H1 (cell line): ENCODE data around the gene SGK1.

Source experiments
- EZH2 ChIP-seq: fragments of 200-600 bp; sonication (generic); IDR thresholded peaks from 2 replicates; pipeline ENCODE4 v1.7.1; 2012; ENCODE audit warnings: low read depth, mild to moderate bottlenecking, moderate library complexity, low read length, inconsistent platforms; ENCODE audit not compliant: severe bottlenecking
- POLR2A ChIP-seq, 2 experiments: IDR thresholded peaks; 1 replicate in 1 of 2; 2 replicates in 1 of 2; pipeline ENCODE4 v1.6.1; 2011; ENCODE audit warnings: low read depth in 2 of 2, low read length in 2 of 2, mild to moderate bottlenecking in 2 of 2; ENCODE audit errors: control extremely low read depth in 1 of 2
- SIN3A ChIP-seq, 2 experiments: IDR thresholded peaks in 1 of 2; conservative IDR thresholded peaks in 1 of 2; 2 replicates each; pipeline ENCODE4 v1.6.1; 2011 to 2012; ENCODE audit warnings: low read length in 2 of 2, improper control_type of control experiment in 1 of 2, low read depth in 1 of 2, mild to moderate bottlenecking in 1 of 2
- TF ChIP-seq, protein P1 (sequence below), 3 experiments: IDR thresholded peaks; 1 replicate in 2 of 3; 2 replicates in 1 of 3; pipeline versions ENCODE4 v1.5.1 to v1.6.1; 2011; ENCODE audit warnings: low read length in 3 of 3, mild to moderate bottlenecking in 3 of 3, inconsistent platforms in 2 of 3, low read depth in 1 of 3, moderate library complexity in 1 of 3; ENCODE audit not compliant: insufficient read depth in 1 of 3; ENCODE audit errors: control extremely low read depth in 1 of 3
- TF ChIP-seq, protein P2 (sequence below): IDR thresholded peaks from 2 replicates; pipeline ENCODE4 v1.6.1; 2012; ENCODE audit warnings: low read length, inconsistent platforms

DNA sequence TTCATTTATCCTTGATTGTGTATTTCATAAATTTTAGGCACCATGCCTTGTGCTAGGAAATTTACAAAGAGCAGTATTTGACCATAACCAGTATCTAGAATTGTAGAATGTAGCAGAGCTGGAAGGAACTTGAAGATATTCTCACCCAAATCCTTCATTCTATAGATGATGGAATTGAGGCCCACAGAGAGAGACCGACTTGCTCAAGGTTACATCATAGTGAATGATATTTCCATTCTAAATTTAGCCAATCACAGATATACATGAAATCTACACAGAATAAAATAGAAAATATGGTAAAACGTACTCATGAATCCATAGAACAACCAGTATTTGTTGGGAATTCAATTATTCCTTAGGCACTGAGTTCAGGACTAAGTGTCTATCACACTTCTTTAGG, 10.9 kb upstream of the SGK1 start:
- TF ChIP-seq, protein P1, sequence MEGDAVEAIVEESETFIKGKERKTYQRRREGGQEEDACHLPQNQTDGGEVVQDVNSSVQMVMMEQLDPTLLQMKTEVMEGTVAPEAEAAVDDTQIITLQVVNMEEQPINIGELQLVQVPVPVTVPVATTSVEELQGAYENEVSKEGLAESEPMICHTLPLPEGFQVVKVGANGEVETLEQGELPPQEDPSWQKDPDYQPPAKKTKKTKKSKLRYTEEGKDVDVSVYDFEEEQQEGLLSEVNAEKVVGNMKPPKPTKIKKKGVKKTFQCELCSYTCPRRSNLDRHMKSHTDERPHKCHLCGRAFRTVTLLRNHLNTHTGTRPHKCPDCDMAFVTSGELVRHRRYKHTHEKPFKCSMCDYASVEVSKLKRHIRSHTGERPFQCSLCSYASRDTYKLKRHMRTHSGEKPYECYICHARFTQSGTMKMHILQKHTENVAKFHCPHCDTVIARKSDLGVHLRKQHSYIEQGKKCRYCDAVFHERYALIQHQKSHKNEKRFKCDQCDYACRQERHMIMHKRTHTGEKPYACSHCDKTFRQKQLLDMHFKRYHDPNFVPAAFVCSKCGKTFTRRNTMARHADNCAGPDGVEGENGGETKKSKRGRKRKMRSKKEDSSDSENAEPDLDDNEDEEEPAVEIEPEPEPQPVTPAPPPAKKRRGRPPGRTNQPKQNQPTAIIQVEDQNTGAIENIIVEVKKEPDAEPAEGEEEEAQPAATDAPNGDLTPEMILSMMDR (IDR thresholded peaks at IDR 0.05; ENCODE audit: control extremely low read depth in 1 of 3, insufficient read depth in 1 of 3, low read depth in 1 of 3, low read length in 3 of 3) = no peak
- TF ChIP-seq EZH2 (no peak), POLR2A (IDR thresholded peaks at IDR 0.05; ENCODE audit: control extremely low read depth in 1 of 2, low read depth in 2 of 2, low read length in 2 of 2) (no peak), SIN3A (conservative IDR thresholded peaks at IDR 0.05 in 1 of 2, IDR thresholded peaks at IDR 0.05 in 1 of 2; ENCODE audit: low read depth in 1 of 2, low read length in 2 of 2) (no peak)
- TF ChIP-seq, protein P2, sequence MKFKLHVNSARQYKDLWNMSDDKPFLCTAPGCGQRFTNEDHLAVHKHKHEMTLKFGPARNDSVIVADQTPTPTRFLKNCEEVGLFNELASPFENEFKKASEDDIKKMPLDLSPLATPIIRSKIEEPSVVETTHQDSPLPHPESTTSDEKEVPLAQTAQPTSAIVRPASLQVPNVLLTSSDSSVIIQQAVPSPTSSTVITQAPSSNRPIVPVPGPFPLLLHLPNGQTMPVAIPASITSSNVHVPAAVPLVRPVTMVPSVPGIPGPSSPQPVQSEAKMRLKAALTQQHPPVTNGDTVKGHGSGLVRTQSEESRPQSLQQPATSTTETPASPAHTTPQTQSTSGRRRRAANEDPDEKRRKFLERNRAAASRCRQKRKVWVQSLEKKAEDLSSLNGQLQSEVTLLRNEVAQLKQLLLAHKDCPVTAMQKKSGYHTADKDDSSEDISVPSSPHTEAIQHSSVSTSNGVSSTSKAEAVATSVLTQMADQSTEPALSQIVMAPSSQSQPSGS = no peak
